HG03139 (cell line): ENCODE measurements around the gene SP2.

ENCODE experiments used
- ATAC-seq: cut with Tn5 transposase; IDR thresholded peaks from one replicate; pipeline ENCODE4 v1.9.1; 2021; ENCODE audit not compliant: unreplicated experiment

Gene SP2

GRCh38 chr17:47970725-47971499 lies 74.9 kb downstream of the SP2 start, which contains the start of gene CDK5RAP3:
CDK5RAP3 (plus strand) TSS chr17:47971113; CDS start chr17:47971147, 34 bp downstream.
- ATAC-seq: peak; percentile 88

GRCh38 chr17:47973541-47973940 lies 77.5 kb downstream of the SP2 start:
- ATAC-seq: no peak

- no peak for ATAC-seq
Observed at GRCh38 chr17:47975189-47975822, 79.3 kb downstream of the SP2 start.

GRCh38 chr17:47975823-47976205 lies 79.8 kb downstream of the SP2 start:
- ATAC-seq: no peak

- ATAC-seq: no peak
Observed at GRCh38 chr17:47978324-47978723, 82.3 kb downstream of the SP2 start.
